Measurements from ENCODE around the gene NDST3.
A peak's percentile ranks its signal among the peaks of the same experiment; 100 is the strongest.

The NDST3 gene

GRCh38 chr4:118112117-118113046 lies 78.1 kb downstream of the NDST3 start:
- Mint-ChIP-seq H3K4me3 (no peak overlapping the region), H3K9me3 (peaks cover 25% of the 10 kb centered on the region), H3K4me1 (ENCODE audit: low read depth) (peaks cover 15% of the 10 kb centered on the region), H3K36me3 (ENCODE audit: low read depth) (peaks cover 7% of the 10 kb centered on the region), H3K27ac (no peak overlapping the region), H3K27me3 (ENCODE audit: low read depth) (no peaks in the 10 kb centered on the region)
- DNase-seq (ENCODE audit: low spot score), result no peak

GRCh38 chr4:118113220-118113619 lies 78.9 kb downstream of the NDST3 start:
- peaks cover 15% of the 10 kb centered on the region for H3K4me1 Mint-ChIP-seq (ENCODE audit: low read depth)
- peaks cover 2% of the 10 kb centered on the region for H3K27me3 Mint-ChIP-seq (ENCODE audit: low read depth)
- peak overlapping the region; percentile 57 for H3K4me3 Mint-ChIP-seq
- no peak for DNase-seq (ENCODE audit: low spot score)
- H3K27ac Mint-ChIP-seq, result peak overlapping the region; percentile 62
- H3K9me3 Mint-ChIP-seq, result peaks cover 25% of the 10 kb centered on the region
- peaks cover 7% of the 10 kb centered on the region for H3K36me3 Mint-ChIP-seq (ENCODE audit: low read depth)

GRCh38 chr4:118114720-118115119 lies 80.4 kb downstream of the NDST3 start:
- Mint-ChIP-seq H3K4me3 (no peak overlapping the region), H3K9me3 (peaks cover 25% of the 10 kb centered on the region), H3K27ac (no peak overlapping the region), H3K36me3 (ENCODE audit: low read depth) (peaks cover 7% of the 10 kb centered on the region), H3K4me1 (ENCODE audit: low read depth) (peaks cover 15% of the 10 kb centered on the region), H3K27me3 (ENCODE audit: low read depth) (peaks cover 3% of the 10 kb centered on the region)
- DNase-seq (ENCODE audit: low spot score), result no peak

GRCh38 chr4:118120120-118120760 lies 86.0 kb downstream of the NDST3 start:
- Mint-ChIP-seq H3K4me1 (ENCODE audit: low read depth) (no peaks in the 10 kb centered on the region), H3K4me3 (no peak overlapping the region), H3K9me3 (no peaks in the 10 kb centered on the region), H3K27me3 (ENCODE audit: low read depth) (peaks cover 15% of the 10 kb centered on the region), H3K36me3 (ENCODE audit: low read depth) (no peaks in the 10 kb centered on the region), H3K27ac (no peak overlapping the region)
- DNase-seq (ENCODE audit: low spot score), result no peak

- no peak overlapping the region for H3K4me3 Mint-ChIP-seq
- peaks cover 16% of the 10 kb centered on the region for H3K27me3 Mint-ChIP-seq (ENCODE audit: low read depth)
- peaks cover 13% of the 10 kb centered on the region for H3K9me3 Mint-ChIP-seq
- H3K27ac Mint-ChIP-seq, result no peak overlapping the region
- no peaks in the 10 kb centered on the region for H3K4me1 Mint-ChIP-seq (ENCODE audit: low read depth)
- DNase-seq (ENCODE audit: low spot score), result no peak
- H3K36me3 Mint-ChIP-seq (ENCODE audit: low read depth), result no peaks in the 10 kb centered on the region
Measured at GRCh38 chr4:118124997-118125396, 90.7 kb downstream of the NDST3 start.

GRCh38 chr4:118139241-118139640 lies 105.0 kb downstream of the NDST3 start:
- Mint-ChIP-seq H3K36me3 (ENCODE audit: low read depth) (no peaks in the 10 kb centered on the region), H3K4me3 (no peak overlapping the region), H3K4me1 (ENCODE audit: low read depth) (no peaks in the 10 kb centered on the region), H3K27me3 (ENCODE audit: low read depth) (peaks cover 2% of the 10 kb centered on the region), H3K27ac (no peak overlapping the region), H3K9me3 (no peaks in the 10 kb centered on the region)
- no peak for DNase-seq (ENCODE audit: low spot score)

- H3K4me1 Mint-ChIP-seq (ENCODE audit: low read depth), result no peaks in the 10 kb centered on the region
- no peaks in the 10 kb centered on the region for H3K9me3 Mint-ChIP-seq
- no peak overlapping the region for H3K4me3 Mint-ChIP-seq
- H3K27me3 Mint-ChIP-seq (ENCODE audit: low read depth), result peaks cover 2% of the 10 kb centered on the region
- H3K36me3 Mint-ChIP-seq (ENCODE audit: low read depth), result no peaks in the 10 kb centered on the region
- DNase-seq (ENCODE audit: low spot score), result no peak
- no peak overlapping the region for H3K27ac Mint-ChIP-seq
Measured at GRCh38 chr4:118141240-118141639, 107.0 kb downstream of the NDST3 start.

GRCh38 chr4:118154649-118155048 lies 120.4 kb downstream of the NDST3 start:
- Mint-ChIP-seq H3K27me3 (ENCODE audit: low read depth) (no peaks in the 10 kb centered on the region), H3K36me3 (ENCODE audit: low read depth) (peaks cover 3% of the 10 kb centered on the region), H3K4me3 (no peak overlapping the region), H3K27ac (no peak overlapping the region), H3K4me1 (ENCODE audit: low read depth) (peaks cover 6% of the 10 kb centered on the region), H3K9me3 (peaks cover 4% of the 10 kb centered on the region)
- no peak for DNase-seq (ENCODE audit: low spot score)

GRCh38 chr4:118155516-118155915 lies 121.2 kb downstream of the NDST3 start:
- Mint-ChIP-seq H3K4me3 (no peak overlapping the region), H3K4me1 (ENCODE audit: low read depth) (peaks cover 6% of the 10 kb centered on the region), H3K27me3 (ENCODE audit: low read depth) (peaks cover 2% of the 10 kb centered on the region), H3K9me3 (peaks cover 10% of the 10 kb centered on the region), H3K36me3 (ENCODE audit: low read depth) (peaks cover 3% of the 10 kb centered on the region), H3K27ac (no peak overlapping the region)
- DNase-seq (ENCODE audit: low spot score), result no peak

GRCh38 chr4:118158763-118159375 lies 124.6 kb downstream of the NDST3 start:
- no peak overlapping the region for H3K27ac Mint-ChIP-seq
- no peak for DNase-seq (ENCODE audit: low spot score)
- peaks cover 6% of the 10 kb centered on the region for H3K4me1 Mint-ChIP-seq (ENCODE audit: low read depth)
- no peak overlapping the region for H3K4me3 Mint-ChIP-seq
- H3K9me3 Mint-ChIP-seq, result peaks cover 10% of the 10 kb centered on the region
- peaks cover 3% of the 10 kb centered on the region for H3K36me3 Mint-ChIP-seq (ENCODE audit: low read depth)
- peaks cover 2% of the 10 kb centered on the region for H3K27me3 Mint-ChIP-seq (ENCODE audit: low read depth)

GRCh38 chr4:118167306-118167705 lies 133.0 kb downstream of the NDST3 start:
- no peak overlapping the region for H3K27ac Mint-ChIP-seq
- H3K9me3 Mint-ChIP-seq, result peaks cover 28% of the 10 kb centered on the region
- H3K36me3 Mint-ChIP-seq (ENCODE audit: low read depth), result peaks cover 4% of the 10 kb centered on the region
- no peak for DNase-seq (ENCODE audit: low spot score)
- H3K4me1 Mint-ChIP-seq (ENCODE audit: low read depth), result peaks cover 16% of the 10 kb centered on the region
- no peak overlapping the region for H3K4me3 Mint-ChIP-seq
- peaks cover 3% of the 10 kb centered on the region for H3K27me3 Mint-ChIP-seq (ENCODE audit: low read depth)

- Mint-ChIP-seq H3K27ac (no peak overlapping the region), H3K36me3 (ENCODE audit: low read depth) (peaks cover 3% of the 10 kb centered on the region), H3K4me3 (no peak overlapping the region), H3K4me1 (ENCODE audit: low read depth) (peaks cover 43% of the 10 kb centered on the region), H3K9me3 (peaks cover 14% of the 10 kb centered on the region), H3K27me3 (ENCODE audit: low read depth) (no peaks in the 10 kb centered on the region)
- peak; percentile 9 for DNase-seq (ENCODE audit: low spot score)
Measured at GRCh38 chr4:118171381-118171780, 137.1 kb downstream of the NDST3 start.

- Mint-ChIP-seq H3K4me3 (peak overlapping the region; percentile 33), H3K36me3 (ENCODE audit: low read depth) (peaks cover 3% of the 10 kb centered on the region), H3K27me3 (ENCODE audit: low read depth) (peaks cover 5% of the 10 kb centered on the region), H3K9me3 (peaks cover 4% of the 10 kb centered on the region), H3K27ac (peak overlapping the region; percentile 32), H3K4me1 (ENCODE audit: low read depth) (peaks cover 43% of the 10 kb centered on the region)
- no peak for DNase-seq (ENCODE audit: low spot score)
Measured at GRCh38 chr4:118173126-118173525, 138.8 kb downstream of the NDST3 start.

Measured in T-helper 2 cell treated with Interferon-gamma antibody and Interleukin-4, amounts not matched to agents 5 μg/mL and 100 μg/mL, for 36 hours (primary cell).